Measurements from ENCODE around the gene SPTLC1. TPM values are rescaled to one million over a fixed set of nuclear protein-coding genes. Genes with fewer than 3 reads are reported as not detected.
"Not testable (repeated sequence)": the region's sequence is repeated elsewhere in the genome, so short reads cannot be mapped to it uniquely, and the experiment has no call there.

Gene SPTLC1, protein sequence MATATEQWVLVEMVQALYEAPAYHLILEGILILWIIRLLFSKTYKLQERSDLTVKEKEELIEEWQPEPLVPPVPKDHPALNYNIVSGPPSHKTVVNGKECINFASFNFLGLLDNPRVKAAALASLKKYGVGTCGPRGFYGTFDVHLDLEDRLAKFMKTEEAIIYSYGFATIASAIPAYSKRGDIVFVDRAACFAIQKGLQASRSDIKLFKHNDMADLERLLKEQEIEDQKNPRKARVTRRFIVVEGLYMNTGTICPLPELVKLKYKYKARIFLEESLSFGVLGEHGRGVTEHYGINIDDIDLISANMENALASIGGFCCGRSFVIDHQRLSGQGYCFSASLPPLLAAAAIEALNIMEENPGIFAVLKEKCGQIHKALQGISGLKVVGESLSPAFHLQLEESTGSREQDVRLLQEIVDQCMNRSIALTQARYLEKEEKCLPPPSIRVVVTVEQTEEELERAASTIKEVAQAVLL
- total RNA-seq (47.7 TPM), polyA plus RNA-seq (ENCODE audit: insufficient read depth in 1 of 8, insufficient read length in 8 of 8, low replicate concordance in 1 of 8) (10 to 100 TPM; 38.3 to 56.4 (median 42.5) TPM)
- long read RNA-seq, donor 1, transcript SPTLC1-201 (15 exons, 1,894 nt): major isoform, 7 of 10 reads
- long read RNA-seq, donor 1, partial matches to known transcripts: 0 of 10 reads
- long read RNA-seq, donor 1, other reads (novel, unspliced or antisense): 0 of 10 reads
- long read RNA-seq, donor 2, partial matches to known transcripts: 0 of 4 reads
- long read RNA-seq, donor 2, other reads (novel, unspliced or antisense): 0 of 4 reads
- long read RNA-seq, donor 3, transcript SPTLC1-201 (15 exons, 1,894 nt): major isoform, 7 of 9 reads
- long read RNA-seq, donor 3, partial matches to known transcripts: 0 of 9 reads
- long read RNA-seq, donor 3, other reads (novel, unspliced or antisense): 0 of 9 reads
- long read RNA-seq, donor 4, transcript SPTLC1-201 (15 exons, 1,894 nt): major isoform, 7 of 7 reads
- long read RNA-seq, donor 4, partial matches to known transcripts: 0 of 7 reads
- long read RNA-seq, donor 4, other reads (novel, unspliced or antisense): 0 of 7 reads
- long read RNA-seq, donor 5, transcript SPTLC1-201 (15 exons, 1,894 nt): major isoform, 27 of 31 reads
- long read RNA-seq, donor 5, partial matches to known transcripts: 0 of 31 reads
- long read RNA-seq, donor 5, other reads (novel, unspliced or antisense): 0 of 31 reads
- long read RNA-seq, donor 6, transcript SPTLC1-204 (3 exons, 490 nt): minor isoform, 5 of 21 reads
- long read RNA-seq, donor 6, transcript SPTLC1-201 (15 exons, 1,894 nt): major isoform, 9 of 21 reads
- long read RNA-seq, donor 6, partial matches to known transcripts: 5 of 21 reads
- long read RNA-seq, donor 6, other reads (novel, unspliced or antisense): 0 of 21 reads
- long read RNA-seq, donor 7, transcript SPTLC1-201 (15 exons, 1,894 nt): major isoform, 9 of 11 reads
- long read RNA-seq, donor 7, partial matches to known transcripts: 0 of 11 reads
- long read RNA-seq, donor 7, other reads (novel, unspliced or antisense): 0 of 11 reads
- long read RNA-seq, donor 8, transcript SPTLC1-201 (15 exons, 1,894 nt): major isoform, 6 of 9 reads
- long read RNA-seq, donor 8, partial matches to known transcripts: 0 of 9 reads
- long read RNA-seq, donor 8, other reads (novel, unspliced or antisense): 0 of 9 reads
- long read RNA-seq, donor 9, transcript SPTLC1-201 (15 exons, 1,894 nt): major isoform, 5 of 7 reads
- long read RNA-seq, donor 9, partial matches to known transcripts: 0 of 7 reads
- long read RNA-seq, donor 9, other reads (novel, unspliced or antisense): 0 of 7 reads
- long read RNA-seq, donor 10, transcript SPTLC1-201 (15 exons, 1,894 nt): major isoform, 11 of 13 reads
- long read RNA-seq, donor 10, partial matches to known transcripts: 0 of 13 reads
- long read RNA-seq, donor 10, other reads (novel, unspliced or antisense): 0 of 13 reads
- long read RNA-seq, donor 11, transcript SPTLC1-201 (15 exons, 1,894 nt): major isoform, 5 of 6 reads
- long read RNA-seq, donor 11, partial matches to known transcripts: 0 of 6 reads
- long read RNA-seq, donor 11, other reads (novel, unspliced or antisense): 0 of 6 reads

GRCh38 chr9:92115071-92115858 lies at the start of gene SPTLC1:
SPTLC1 (minus strand) TSS chr9:92115413; CDS start chr9:92115370, 43 bp downstream.
- Histone ChIP-seq H3K27me3 (ENCODE audit: control insufficient read depth, insufficient read depth, low read length) (no peaks in the 10 kb centered on the region), H3K27ac (ENCODE audit: low read length) (peak within 1 kb of the TSS; percentile 87), H3K36me3 (ENCODE audit: control insufficient read depth, insufficient read depth, low read length) (peaks cover 7% of the 10 kb centered on the region), H3K9me3 (replicated peaks; ENCODE audit: control insufficient read depth, low read depth, low read length) (no peaks in the 10 kb centered on the region), H3K4me1 (ENCODE audit: control insufficient read depth, insufficient read depth, low read length) (peaks cover 8% of the 10 kb centered on the region), H3K4me3 (ENCODE audit: low read length) (peak within 1 kb of the TSS; percentile 89)
- WGBS (ENCODE audit: insufficient coverage): 0% methylated on average over 35 of the region's 60 CpGs
- peak; percentile 98 for DNase-seq

DNA sequence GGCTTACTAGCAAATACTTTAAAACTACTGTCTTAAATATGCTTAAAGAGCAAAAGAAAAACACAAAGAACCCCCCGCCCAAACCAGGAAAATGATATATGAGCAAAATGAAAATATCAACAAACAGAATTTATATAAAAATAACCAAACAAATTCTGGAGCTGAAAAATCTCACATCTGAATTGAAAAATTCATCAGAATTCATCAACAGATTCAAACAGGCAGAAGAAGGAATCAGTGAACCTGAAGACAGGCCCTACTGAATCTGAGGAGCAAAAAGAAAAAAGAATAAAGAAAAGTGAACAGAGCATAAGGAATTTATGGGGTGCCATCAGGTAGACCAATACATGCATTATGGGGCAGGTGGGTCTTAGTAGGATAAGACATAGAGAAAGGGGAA lies 49.8 kb upstream of the SPTLC1 start:
- Histone ChIP-seq H3K27ac (ENCODE audit: low read length) (no peak overlapping the region), H3K4me1 (ENCODE audit: control insufficient read depth, insufficient read depth, low read length) (no peaks in the 10 kb centered on the region), H3K4me3 (ENCODE audit: low read length) (no peak overlapping the region), H3K36me3 (ENCODE audit: control insufficient read depth, insufficient read depth, low read length) (no peaks in the 10 kb centered on the region), H3K9me3 (replicated peaks; ENCODE audit: control insufficient read depth, low read depth, low read length) (peaks cover 4% of the 10 kb centered on the region), H3K27me3 (ENCODE audit: control insufficient read depth, insufficient read depth, low read length) (peaks cover 2% of the 10 kb centered on the region)
- DNase-seq: no peak
- WGBS (ENCODE audit: insufficient coverage): no CpG with 5 or more reads among the region's 1 CpG

GRCh38 chr9:92164490-92164889 lies 49.3 kb upstream of the SPTLC1 start:
- Histone ChIP-seq H3K4me3 (ENCODE audit: low read length) (no peak overlapping the region), H3K9me3 (replicated peaks; ENCODE audit: control insufficient read depth, low read depth, low read length) (peaks cover 4% of the 10 kb centered on the region), H3K27ac (ENCODE audit: low read length) (no peak overlapping the region), H3K27me3 (ENCODE audit: control insufficient read depth, insufficient read depth, low read length) (peaks cover 2% of the 10 kb centered on the region), H3K36me3 (ENCODE audit: control insufficient read depth, insufficient read depth, low read length) (no peaks in the 10 kb centered on the region), H3K4me1 (ENCODE audit: control insufficient read depth, insufficient read depth, low read length) (no peaks in the 10 kb centered on the region)
- DNase-seq: no peak
- 86% methylated on average over 2 of the region's 2 CpGs for WGBS (ENCODE audit: insufficient coverage)

DNA sequence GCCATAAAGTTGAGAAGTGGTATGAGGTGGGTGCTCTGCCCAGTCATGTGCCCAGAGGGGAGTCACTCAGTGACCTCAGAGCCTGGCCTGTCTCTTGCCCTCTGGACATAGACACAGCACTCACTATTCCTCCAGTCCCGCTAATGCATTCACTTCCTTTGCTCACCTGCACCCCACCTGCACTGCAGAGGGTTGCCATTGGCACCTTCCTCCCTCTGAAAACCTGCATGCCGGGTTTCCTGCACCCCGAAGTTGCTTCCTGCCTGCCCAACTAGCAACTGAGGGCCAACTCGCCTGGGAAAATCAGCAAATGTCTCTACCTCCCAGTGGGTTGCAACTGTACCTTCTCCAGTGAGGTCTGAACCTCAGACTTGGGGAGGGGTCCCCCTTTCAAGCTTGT lies 48.1 kb upstream of the SPTLC1 start:
- no peaks in the 10 kb centered on the region for H3K36me3 ChIP-seq (ENCODE audit: control insufficient read depth, insufficient read depth, low read length)
- peaks cover 4% of the 10 kb centered on the region for H3K9me3 ChIP-seq (replicated peaks; ENCODE audit: control insufficient read depth, low read depth, low read length)
- no peak overlapping the region for H3K4me3 ChIP-seq (ENCODE audit: low read length)
- H3K27ac ChIP-seq (ENCODE audit: low read length): no peak overlapping the region
- no peak for DNase-seq
- peaks cover 2% of the 10 kb centered on the region for H3K27me3 ChIP-seq (ENCODE audit: control insufficient read depth, insufficient read depth, low read length)
- WGBS (ENCODE audit: insufficient coverage): 69% methylated on average over 4 of the region's 4 CpGs
- H3K4me1 ChIP-seq (ENCODE audit: control insufficient read depth, insufficient read depth, low read length): no peaks in the 10 kb centered on the region

DNA sequence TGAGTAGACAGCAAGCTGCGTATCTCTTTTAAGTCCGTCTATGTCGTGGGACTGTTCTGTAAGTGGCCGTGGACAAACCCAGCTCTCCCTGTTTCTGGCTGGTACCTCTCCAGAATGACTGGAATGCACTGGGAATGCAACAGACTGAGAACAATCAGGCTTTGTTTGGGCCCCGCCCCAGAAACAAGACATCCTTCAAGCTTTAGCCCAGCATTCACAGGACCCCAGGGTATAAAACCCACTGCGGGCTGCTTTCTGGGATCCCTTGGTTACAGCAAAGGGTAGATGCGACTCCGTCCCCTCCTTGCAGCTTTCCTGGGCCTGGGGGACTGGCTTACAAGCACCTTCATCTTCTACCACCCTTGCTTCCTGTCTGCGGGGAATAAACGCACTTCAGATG lies 45.6 kb upstream of the SPTLC1 start:
- H3K4me3 ChIP-seq (ENCODE audit: low read length): no peak overlapping the region
- 86% methylated on average over 8 of the region's 10 CpGs for WGBS (ENCODE audit: insufficient coverage)
- no peaks in the 10 kb centered on the region for H3K36me3 ChIP-seq (ENCODE audit: control insufficient read depth, insufficient read depth, low read length)
- no peak for DNase-seq
- H3K27ac ChIP-seq (ENCODE audit: low read length): no peak overlapping the region
- H3K4me1 ChIP-seq (ENCODE audit: control insufficient read depth, insufficient read depth, low read length): no peaks in the 10 kb centered on the region
- peaks cover 2% of the 10 kb centered on the region for H3K27me3 ChIP-seq (ENCODE audit: control insufficient read depth, insufficient read depth, low read length)
- peaks cover 4% of the 10 kb centered on the region for H3K9me3 ChIP-seq (replicated peaks; ENCODE audit: control insufficient read depth, low read depth, low read length)

- Histone ChIP-seq H3K27me3 (ENCODE audit: control insufficient read depth, insufficient read depth, low read length) (peaks cover 2% of the 10 kb centered on the region), H3K9me3 (replicated peaks; ENCODE audit: control insufficient read depth, low read depth, low read length) (no peaks in the 10 kb centered on the region), H3K27ac (ENCODE audit: low read length) (no peak overlapping the region), H3K4me1 (ENCODE audit: control insufficient read depth, insufficient read depth, low read length) (no peaks in the 10 kb centered on the region), H3K36me3 (ENCODE audit: control insufficient read depth, insufficient read depth, low read length) (no peaks in the 10 kb centered on the region), H3K4me3 (ENCODE audit: low read length) (no peak overlapping the region)
- no peak for DNase-seq
- 71% methylated on average over 4 of the region's 5 CpGs for whole genome bisulfite sequencing (ENCODE audit: insufficient coverage)
Measured at GRCh38 chr9:92159058-92159457, 43.8 kb upstream of the SPTLC1 start.

GRCh38 chr9:92158097-92158601 lies 42.9 kb upstream of the SPTLC1 start:
- 100% methylated on average over 1 of the region's 10 CpGs for WGBS (ENCODE audit: insufficient coverage)

GRCh38 chr9:92155736-92156135 lies 40.5 kb upstream of the SPTLC1 start:
- not testable (repeated sequence) for H3K27ac ChIP-seq (ENCODE audit: low read length); H3K27me3 ChIP-seq (ENCODE audit: control insufficient read depth, insufficient read depth, low read length); H3K4me3 ChIP-seq (ENCODE audit: low read length); DNase-seq; H3K4me1 ChIP-seq (ENCODE audit: control insufficient read depth, insufficient read depth, low read length); H3K36me3 ChIP-seq (ENCODE audit: control insufficient read depth, insufficient read depth, low read length); H3K9me3 ChIP-seq (replicated peaks; ENCODE audit: control insufficient read depth, low read depth, low read length)
- WGBS (ENCODE audit: insufficient coverage): 74% methylated on average over 8 of the region's 12 CpGs

More at GRCh38 chr9:92158097-92158601, 42.9 kb upstream of the SPTLC1 start:
- Histone ChIP-seq H3K4me1 (ENCODE audit: control insufficient read depth, insufficient read depth, low read length) (no peaks in the 10 kb centered on the region), H3K36me3 (ENCODE audit: control insufficient read depth, insufficient read depth, low read length) (no peaks in the 10 kb centered on the region), H3K4me3 (ENCODE audit: low read length) (no peak overlapping the region), H3K27ac (ENCODE audit: low read length) (no peak overlapping the region), H3K27me3 (ENCODE audit: control insufficient read depth, insufficient read depth, low read length) (no peaks in the 10 kb centered on the region), H3K9me3 (replicated peaks; ENCODE audit: control insufficient read depth, low read depth, low read length) (no peaks in the 10 kb centered on the region)
- no peak for DNase-seq

Measured in muscle of leg (tissue), 16 donors.